GM12878 (cell line): ENCODE data around the gene DCP1B. TPM values are rescaled to one million over a fixed set of nuclear protein-coding genes. Genes with fewer than 3 reads are reported as not detected.

Source experiments
- ATAC-seq: fragments of 200-7000 bp; cut with Tn5 transposase; 3 replicates; pipeline ENCODE4 v1.9.1; 2020; ENCODE audit warnings: mild to moderate bottlenecking, moderate library complexity
- BruUV-seq: library from RNA; stranded (reverse); fragments of 400-500 nt; replicated peaks from 2 replicates; lab custom pipeline; 2021; lab: Mats Ljungman, UMichigan
- CTCF ChIA-PET: fragments of 300-600 bp; sonication (Branson Sonifier 250); formaldehyde crosslinking; extraction: SDS; loops from one replicate; lab custom pipeline; 2021; ENCODE audit warnings: inconsistent platforms; lab: Yijun Ruan, JAX
- POLR2A ChIA-PET: fragments of 350-600 bp; formaldehyde crosslinking; extraction: SDS; loops from one replicate; lab custom pipeline; 2021; ENCODE audit warnings: inconsistent platforms; lab: Charles Lee
- RAD21 ChIA-PET: fragments of 300-600 bp; sonication (Branson Sonifier 250); formaldehyde crosslinking; loops from one replicate; lab custom pipeline; 2023; ENCODE audit warnings: antibody characterized with exemption; ENCODE audit not compliant: unreplicated experiment; lab: Charles Lee
- SMC1A ChIA-PET: fragments of 300-600 bp; sonication (Branson Sonifier 250); formaldehyde crosslinking; loops from one replicate; lab custom pipeline; 2023; ENCODE audit not compliant: unreplicated experiment, uncharacterized antibody; lab: Charles Lee
- DNase-seq: peaks from one replicate; pipeline ENCODE4 v3.0.0-alpha.2; 2011; ENCODE audit warnings: low read depth, low spot score
- FAIRE-seq: peaks from 3 replicates; lab custom pipeline; 2011; peaks lifted over from hg19 to GRCh38; lab: Jason Lieb, UNC
- H2AFZ ChIP-seq: 2 replicates; pipeline ENCODE4 v1.6.0; 2011; ENCODE audit warnings: low read depth, low read length, control low read depth; ENCODE audit not compliant: control insufficient read depth
- H3K27ac ChIP-seq: 2 replicates; pipeline ENCODE4 v1.5.1; 2011; ENCODE audit warnings: control low read depth; ENCODE audit not compliant: control insufficient read depth, insufficient read depth
- H3K27me3 ChIP-seq, 2 experiments: replicated peaks in 1 of 2; 2 replicates each; pipeline versions ENCODE4 v1.6.0 to v1.6.1; 2011; ENCODE audit warnings: low read length in 1 of 2; ENCODE audit not compliant: control insufficient read depth in 2 of 2, insufficient read depth in 2 of 2
- H3K36me3 ChIP-seq, 2 experiments: 2 replicates each; pipeline ENCODE4 v1.5.1; 2011; ENCODE audit warnings: low read length in 1 of 2; ENCODE audit not compliant: control insufficient read depth in 2 of 2, insufficient read depth in 2 of 2
- H3K4me1 ChIP-seq: 2 replicates; pipeline ENCODE4 v1.6.1; 2011; ENCODE audit warnings: mild to moderate bottlenecking, low read length, moderate library complexity, mixed read lengths; ENCODE audit not compliant: control insufficient read depth, insufficient read depth
- H3K4me2 ChIP-seq: 2 replicates; pipeline ENCODE4 v1.6.0; 2011; ENCODE audit warnings: control low read depth; ENCODE audit not compliant: control insufficient read depth, insufficient read depth
- H3K4me3 ChIP-seq: fragments of 200-600 bp; sonication (generic); 2 replicates; pipeline ENCODE4 v1.5.1; 2016
- H3K79me2 ChIP-seq: 2 replicates; pipeline ENCODE4 v1.6.0; 2011; ENCODE audit warnings: low read length; ENCODE audit not compliant: control insufficient read depth, insufficient read depth
- H3K9ac ChIP-seq: 2 replicates; pipeline ENCODE4 v1.8.0; 2011; ENCODE audit warnings: low read length, control low read depth, mixed read lengths; ENCODE audit not compliant: control insufficient read depth, insufficient read depth
- H3K9me3 ChIP-seq: replicated peaks from 3 replicates; pipeline ENCODE4 v1.5.1; 2011; ENCODE audit warnings: mild to moderate bottlenecking, low read length; ENCODE audit not compliant: control insufficient read depth, insufficient read depth
- H4K20me1 ChIP-seq: 2 replicates; pipeline ENCODE4 v1.6.0; 2011; ENCODE audit not compliant: control insufficient read depth, insufficient read depth
- CEBPZ ChIP-seq: fragments of 150-350 bp; IDR thresholded peaks from 2 replicates; pipeline ENCODE4 v1.6.1; 2016; ENCODE audit warnings: low read depth, low read length
- DPF2 ChIP-seq: fragments of 450-650 bp; IDR thresholded peaks from 2 replicates; pipeline ENCODE4 v1.6.1; 2017; ENCODE audit warnings: mild to moderate bottlenecking
- KLF5 ChIP-seq: fragments of 450-650 bp; IDR thresholded peaks from 2 replicates; pipeline ENCODE4 v1.6.1; 2014; ENCODE audit warnings: mild to moderate bottlenecking; ENCODE audit not compliant: partially characterized antibody
- SMC3 ChIP-seq: IDR thresholded peaks from 2 replicates; pipeline ENCODE4 v1.6.1; 2011; ENCODE audit warnings: low read length, improper control_type of control experiment, borderline replicate concordance
- WGBS: methylation state at CpG from one replicate; pipeline ENCODE4 v1.1.6; 2016; ENCODE audit warnings: low lambda C conversion rate; ENCODE audit not compliant: insufficient replicate concordance, insufficient coverage; ENCODE audit errors: missing lambda C conversion rate; 5-methylcytosine and 5-hydroxymethylcytosine counted together
- in situ Hi-C: fragments of 300-500 bp; cut with MboI; formaldehyde crosslinking; loops from 9 replicates; pipeline ENCODE4 v1.14.3; 2018; ENCODE audit warnings: mixed read lengths
- intact Hi-C: fragments of 100-400 bp; cut with micrococcal nuclease; formaldehyde crosslinking; loops from one replicate; pipeline ENCODE4 v1.14.2; 2022; ENCODE audit not compliant: unreplicated experiment
- polyA plus RNA-seq, 11 experiments: library from polyadenylated mRNA; depleted of rRNA in 4 of 11; unstranded in 6 of 11; stranded (reverse) in 5 of 11; fragments of >200 nt; fragmentation: Nextera tagmentation in 4 of 11; fragmentation: Illumina TruSeq in 1 of 11; extraction: Ambion mirVana in 4 of 11; extraction: Trizol in 1 of 11; gene quantifications; 1 replicate in 1 of 11; 2 replicates in 10 of 11; pipeline versions ENCODE4 v1.2.1 to v1.2.3, GENCODE V29; 2011 to 2016; ENCODE audit warnings: inconsistent platforms in 2 of 11, missing spikeins in 2 of 11, low read depth in 1 of 11
- total RNA-seq, 4 experiments: library from RNA; depleted of rRNA in 3 of 4; stranded (reverse); fragments of >200 nt in 3 of 4; fragmentation: Illumina TruSeq in 1 of 4; extraction: Trizol in 1 of 4; gene quantifications; 2 replicates each; pipeline versions ENCODE4 v1.2.1 to v1.2.3, GENCODE V29; 2013 to 2021

The DCP1B gene
- total and polyA plus RNA-seq, 10 of the 15 experiments (the other 5 are each of a cell fraction or from before 2014, with no cell fraction given) = 1.3 to 23.4 (median 15.3) TPM

GRCh38 chr12:1926251-1926657 is 78.0 kb downstream of the DCP1B start:
- ChIA-PET RAD21 (interaction anchor here (1.6 to 3.0 kb wide), 2 partner anchors 14 to 135 kb away, joined by 4 to 20 read pairs; no protein-coding TSS in a partner anchor), CTCF (interaction anchor here (0.7 to 4.6 kb wide), 3 partner anchors 13 to 292 kb away, joined by 3 to 43 read pairs (median 4); no protein-coding TSS in a partner anchor), POLR2A (no interaction called here), SMC1A (interaction anchor here (1.8 kb wide), 1 partner anchor 13 kb away, joined by 7 read pairs; no protein-coding TSS in a partner anchor)
- H3K9ac ChIP-seq = no peak overlapping the region
- in situ Hi-C loops = no loop called here
- WGBS = 76% methylated on average over 7 of the region's 7 CpGs
- H4K20me1 ChIP-seq = no peaks in the 10 kb centered on the region
- FAIRE-seq (no peak), ATAC-seq (no peak), DNase-seq (no peak)
- no peaks in the 10 kb centered on the region for H3K36me3 ChIP-seq
- no peaks in the 10 kb centered on the region for H3K79me2 ChIP-seq
- no peak overlapping the region for H3K4me3 ChIP-seq
- intact Hi-C loops = no loop called here
- peaks cover 8% of the 10 kb centered on the region; the same call in 1 of the 2 replicates for H3K4me1 ChIP-seq
- no peak overlapping the region for H3K27ac ChIP-seq
- no peak overlapping the region for H2AFZ ChIP-seq
- TF ChIP-seq KLF5 (no peak), CEBPZ (no peak)
- no peak overlapping the region for H3K4me2 ChIP-seq
- no peaks in the 10 kb centered on the region; a peak in 1 of 4 replicates for H3K27me3 ChIP-seq
- no peaks in the 10 kb centered on the region; the same call in 2 of the 3 replicates for H3K9me3 ChIP-seq
- no TSS peak for BruUV-seq

GRCh38 chr12:1925684-1926006 is 78.6 kb downstream of the DCP1B start:
- H3K4me3 ChIP-seq = no peak overlapping the region
- peaks cover 8% of the 10 kb centered on the region; the same call in 1 of the 2 replicates for H3K4me1 ChIP-seq
- intact Hi-C loops = no loop called here
- H4K20me1 ChIP-seq = no peaks in the 10 kb centered on the region
- H3K9ac ChIP-seq = no peak overlapping the region
- in situ Hi-C loops = no loop called here
- H3K79me2 ChIP-seq = no peaks in the 10 kb centered on the region
- no peak overlapping the region for H3K27ac ChIP-seq
- ChIA-PET CTCF (interaction anchor here (4.6 kb wide), 1 partner anchor 14 kb away, joined by 43 read pairs; no protein-coding TSS in a partner anchor), RAD21 (interaction anchor here (1.6 to 3.0 kb wide), 2 partner anchors 14 to 135 kb away, joined by 4 to 20 read pairs; no protein-coding TSS in a partner anchor), SMC1A (interaction anchor here (1.8 kb wide), 1 partner anchor 14 kb away, joined by 7 read pairs; no protein-coding TSS in a partner anchor), POLR2A (no interaction called here)
- H3K9me3 ChIP-seq = no peaks in the 10 kb centered on the region; the same call in 2 of the 3 replicates
- no TSS peak for BruUV-seq
- ATAC-seq (no peak), FAIRE-seq (no peak), DNase-seq (no peak)
- no peak overlapping the region for H3K4me2 ChIP-seq
- H3K36me3 ChIP-seq = no peaks in the 10 kb centered on the region
- 66% methylated on average over 3 of the region's 3 CpGs for WGBS
- no peaks in the 10 kb centered on the region for H3K27me3 ChIP-seq
- no peak overlapping the region for H2AFZ ChIP-seq
- TF ChIP-seq DPF2 (no peak), SMC3 (no peak)
